HL-60 (cell line): ENCODE data around the gene TBC1D22A.

Experiments used
- CTCF ChIP-seq: IDR thresholded peaks from one replicate; pipeline ENCODE4 v1.5.1; 2011; ENCODE audit warnings: low read length, control low read depth, inconsistent platforms; ENCODE audit not compliant: insufficient read depth
- GABPA ChIP-seq: IDR thresholded peaks from 2 replicates; pipeline ENCODE4 v1.6.1; 2012; ENCODE audit warnings: low read depth
- POLR2AphosphoS5 ChIP-seq: IDR thresholded peaks from 2 replicates; pipeline ENCODE4 v1.6.1; 2012; ENCODE audit warnings: low read depth
- SPI1 ChIP-seq: IDR thresholded peaks from 2 replicates; pipeline ENCODE4 v1.6.1; 2012; ENCODE audit warnings: low read depth, mild to moderate bottlenecking, borderline replicate concordance
- TF ChIP-seq, protein P1 (sequence below): IDR thresholded peaks from 2 replicates; pipeline ENCODE4 v1.6.1; 2012; ENCODE audit warnings: low read depth; ENCODE audit not compliant: insufficient replicate concordance

- TF ChIP-seq POLR2AphosphoS5 (no peak), CTCF (no peak), SPI1 (no peak), GABPA (no peak)
- TF ChIP-seq, protein P1, sequence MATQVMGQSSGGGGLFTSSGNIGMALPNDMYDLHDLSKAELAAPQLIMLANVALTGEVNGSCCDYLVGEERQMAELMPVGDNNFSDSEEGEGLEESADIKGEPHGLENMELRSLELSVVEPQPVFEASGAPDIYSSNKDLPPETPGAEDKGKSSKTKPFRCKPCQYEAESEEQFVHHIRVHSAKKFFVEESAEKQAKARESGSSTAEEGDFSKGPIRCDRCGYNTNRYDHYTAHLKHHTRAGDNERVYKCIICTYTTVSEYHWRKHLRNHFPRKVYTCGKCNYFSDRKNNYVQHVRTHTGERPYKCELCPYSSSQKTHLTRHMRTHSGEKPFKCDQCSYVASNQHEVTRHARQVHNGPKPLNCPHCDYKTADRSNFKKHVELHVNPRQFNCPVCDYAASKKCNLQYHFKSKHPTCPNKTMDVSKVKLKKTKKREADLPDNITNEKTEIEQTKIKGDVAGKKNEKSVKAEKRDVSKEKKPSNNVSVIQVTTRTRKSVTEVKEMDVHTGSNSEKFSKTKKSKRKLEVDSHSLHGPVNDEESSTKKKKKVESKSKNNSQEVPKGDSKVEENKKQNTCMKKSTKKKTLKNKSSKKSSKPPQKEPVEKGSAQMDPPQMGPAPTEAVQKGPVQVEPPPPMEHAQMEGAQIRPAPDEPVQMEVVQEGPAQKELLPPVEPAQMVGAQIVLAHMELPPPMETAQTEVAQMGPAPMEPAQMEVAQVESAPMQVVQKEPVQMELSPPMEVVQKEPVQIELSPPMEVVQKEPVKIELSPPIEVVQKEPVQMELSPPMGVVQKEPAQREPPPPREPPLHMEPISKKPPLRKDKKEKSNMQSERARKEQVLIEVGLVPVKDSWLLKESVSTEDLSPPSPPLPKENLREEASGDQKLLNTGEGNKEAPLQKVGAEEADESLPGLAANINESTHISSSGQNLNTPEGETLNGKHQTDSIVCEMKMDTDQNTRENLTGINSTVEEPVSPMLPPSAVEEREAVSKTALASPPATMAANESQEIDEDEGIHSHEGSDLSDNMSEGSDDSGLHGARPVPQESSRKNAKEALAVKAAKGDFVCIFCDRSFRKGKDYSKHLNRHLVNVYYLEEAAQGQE, result no peak
Measured at GRCh38 chr22:47023871-47024270, 261.4 kb downstream of the TBC1D22A start.
